NCI-H748 treated with DMSO at 0.1 percent for 48 hours (cell line): ENCODE results near the gene NELFB.

Experiments
- DNase-seq: peaks from one replicate; lab custom pipeline; 2025; lab: John Stamatoyannopoulos, UW

NELFB gene

DNA sequence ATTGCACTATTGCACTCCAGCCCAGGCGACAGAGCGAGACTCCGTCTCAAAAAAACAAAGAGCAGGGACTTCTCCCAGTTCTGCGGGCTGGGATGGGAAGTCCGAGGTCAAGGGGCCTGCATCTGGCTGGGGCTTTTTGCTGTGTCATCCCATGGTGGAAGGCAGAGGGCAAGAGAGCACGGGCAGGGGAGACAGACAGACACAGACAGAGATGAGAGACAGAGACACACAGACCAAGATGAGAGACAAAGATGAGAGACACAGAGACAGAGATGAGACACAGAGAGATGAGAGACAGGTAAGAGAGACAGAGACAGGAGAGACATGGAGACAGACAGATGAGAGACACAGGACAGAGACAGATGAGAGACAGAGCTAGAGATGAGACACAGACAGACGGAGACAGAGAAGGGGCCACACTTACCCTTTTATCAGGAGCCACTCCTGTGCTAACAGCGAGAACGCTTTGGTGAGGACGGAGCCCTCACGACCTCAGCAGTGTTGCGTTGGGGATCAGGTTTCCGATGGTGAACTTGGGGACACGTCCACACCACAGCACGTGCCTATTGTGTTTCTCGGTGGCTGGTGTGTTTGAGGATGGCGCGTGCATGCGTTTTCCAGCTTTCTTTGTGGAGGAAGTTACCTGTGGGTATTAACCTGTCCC is 13.5 kb downstream of the NELFB start:
- DNase-seq: no peak

DNA sequence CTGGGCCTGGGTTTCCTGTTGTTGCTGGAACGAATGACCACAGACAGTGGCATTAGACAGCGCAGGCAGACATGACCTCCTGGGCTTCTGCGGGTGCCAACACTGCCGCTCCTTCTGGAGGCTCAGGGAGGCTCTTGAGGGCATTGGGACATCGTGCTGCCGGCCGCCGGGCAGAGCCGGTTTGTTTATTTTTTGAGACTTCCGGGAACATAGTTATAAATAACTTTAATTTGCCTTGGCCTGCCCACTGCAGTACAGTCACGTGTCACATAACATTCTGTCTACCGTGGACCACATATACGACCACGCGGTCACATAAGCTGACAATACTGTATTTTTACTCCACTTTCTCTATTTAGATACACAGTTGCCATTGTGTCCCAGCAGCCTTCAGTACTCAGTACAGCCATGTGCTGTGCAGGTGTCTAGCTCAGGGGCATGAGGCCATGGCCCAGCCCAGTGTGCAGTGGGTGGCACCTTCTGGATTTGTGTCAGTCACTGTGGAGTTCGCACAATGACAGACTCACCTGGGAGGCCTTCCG is 14.2 kb downstream of the NELFB start:
- DNase-seq: no peak

DNA sequence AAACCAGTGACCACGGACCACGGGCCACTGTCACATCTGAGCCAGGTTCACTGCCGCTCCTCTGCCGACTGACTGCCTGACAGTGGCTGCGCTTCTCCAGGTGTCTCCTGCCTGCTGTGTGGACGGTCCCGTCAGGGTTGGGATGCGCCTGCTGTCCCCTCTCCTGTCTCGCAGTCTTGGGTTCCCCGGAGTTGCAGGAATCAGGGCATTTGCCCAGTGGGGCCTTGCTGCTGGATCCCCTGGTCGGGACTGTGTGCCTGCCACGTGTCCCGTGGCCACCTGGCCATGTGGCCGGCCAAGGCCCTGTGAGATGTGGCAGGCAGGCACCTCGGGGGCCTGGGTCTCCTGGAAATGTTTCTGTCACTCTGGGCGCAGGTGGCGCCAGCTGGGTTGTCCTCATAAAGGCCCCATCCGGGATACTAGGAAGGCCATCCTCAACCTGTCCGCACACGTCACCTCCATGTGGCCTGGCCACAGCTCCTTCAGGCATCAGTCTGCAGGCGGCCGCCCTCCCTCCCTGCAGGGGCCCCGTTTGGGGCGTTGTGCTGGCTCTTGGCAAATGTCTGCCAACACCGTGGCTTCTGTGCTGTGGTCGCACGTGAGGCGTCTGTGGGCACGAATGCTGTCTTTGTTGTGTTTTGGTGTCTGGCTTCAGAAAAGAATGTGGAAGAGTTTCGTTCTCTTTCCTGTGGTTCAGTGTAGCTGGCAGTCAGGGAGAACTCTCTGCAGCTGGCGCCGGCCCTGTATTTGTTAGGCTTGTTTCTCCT is 16.0 kb downstream of the NELFB start:
- DNase-seq: no peak

DNA sequence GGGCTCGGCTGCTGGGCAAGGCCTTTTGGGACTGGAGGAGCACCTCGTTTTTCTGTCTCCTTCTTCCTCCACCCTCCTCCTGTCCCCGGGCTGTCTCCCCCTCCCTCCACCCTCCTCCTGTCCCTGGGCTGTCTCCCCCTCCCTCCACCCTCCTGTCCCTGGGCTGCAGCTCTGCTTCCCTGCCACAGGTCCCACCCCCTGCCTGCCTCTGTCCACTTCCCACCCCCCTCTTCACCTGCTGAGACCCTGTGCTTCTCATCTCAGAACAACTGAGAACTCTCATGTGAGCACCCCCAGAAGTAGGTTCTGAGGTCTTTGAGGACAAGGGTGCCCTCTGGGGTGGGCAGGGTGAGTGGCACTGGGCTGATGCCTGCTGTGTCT is 16.6 kb downstream of the NELFB start:
- no peak for DNase-seq

DNA sequence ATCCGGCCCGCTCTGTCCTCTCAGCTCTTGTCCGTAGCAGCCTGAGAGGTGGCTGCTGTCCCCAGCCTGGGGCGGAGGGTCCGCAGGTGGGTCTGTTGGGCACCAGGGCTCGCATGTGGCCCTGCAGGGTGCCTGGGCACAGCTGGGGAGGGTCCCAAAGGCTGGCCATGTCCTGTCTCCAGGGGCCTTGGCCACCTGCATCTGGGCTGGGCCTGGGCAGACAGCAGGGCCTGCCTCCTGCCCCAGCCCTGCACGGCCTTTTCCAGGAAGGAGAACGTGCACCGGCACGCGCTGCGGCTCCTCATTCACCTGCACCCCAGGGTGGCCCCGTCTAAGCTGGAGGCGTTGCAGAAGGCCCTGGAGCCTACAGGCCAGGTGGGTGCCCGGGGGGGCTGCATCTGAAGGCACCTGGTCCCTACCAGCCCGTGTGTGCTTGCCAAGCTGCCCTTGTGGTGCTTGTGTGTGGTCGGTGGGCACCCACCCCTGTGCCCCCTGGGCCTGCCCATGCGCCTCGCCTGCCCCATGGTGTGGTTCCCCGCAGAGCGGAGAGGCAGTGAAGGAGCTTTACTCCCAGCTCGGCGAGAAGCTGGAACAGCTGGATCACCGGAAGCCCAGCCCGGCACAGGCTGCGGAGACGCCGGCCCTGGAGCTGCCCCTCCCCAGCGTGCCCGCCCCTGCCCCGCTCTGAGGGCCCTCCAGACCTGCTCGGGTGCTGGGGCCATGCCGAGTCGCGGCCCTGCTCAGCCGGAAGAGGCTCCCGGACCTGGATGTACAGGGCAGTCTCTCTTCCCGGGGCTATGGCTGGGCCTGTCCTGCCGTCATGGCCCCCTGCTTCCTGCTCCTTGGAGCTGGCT is 17.3 kb downstream of the NELFB start:
- DNase-seq: no peak

DNA sequence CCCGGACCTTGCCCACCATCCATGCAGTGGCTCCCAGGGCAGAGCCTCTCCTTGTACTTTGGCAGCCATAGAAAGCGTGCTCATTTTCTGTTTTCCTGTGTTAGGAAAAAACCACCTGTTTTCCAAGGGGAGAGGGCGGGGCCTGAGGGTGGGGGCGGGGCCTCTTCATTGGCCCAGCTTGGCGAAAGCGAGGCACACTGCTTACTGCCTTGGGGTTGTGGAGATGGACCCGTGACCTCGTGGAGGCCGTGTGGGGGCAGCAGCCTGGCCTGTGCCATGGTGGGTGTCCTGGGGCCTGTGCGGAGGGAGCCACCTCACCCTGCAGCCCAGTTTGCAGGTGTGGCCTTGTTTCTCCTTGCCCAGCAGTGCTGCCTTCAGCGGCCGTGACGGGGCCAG is 18.0 kb downstream of the NELFB start:
- no peak for DNase-seq

DNA sequence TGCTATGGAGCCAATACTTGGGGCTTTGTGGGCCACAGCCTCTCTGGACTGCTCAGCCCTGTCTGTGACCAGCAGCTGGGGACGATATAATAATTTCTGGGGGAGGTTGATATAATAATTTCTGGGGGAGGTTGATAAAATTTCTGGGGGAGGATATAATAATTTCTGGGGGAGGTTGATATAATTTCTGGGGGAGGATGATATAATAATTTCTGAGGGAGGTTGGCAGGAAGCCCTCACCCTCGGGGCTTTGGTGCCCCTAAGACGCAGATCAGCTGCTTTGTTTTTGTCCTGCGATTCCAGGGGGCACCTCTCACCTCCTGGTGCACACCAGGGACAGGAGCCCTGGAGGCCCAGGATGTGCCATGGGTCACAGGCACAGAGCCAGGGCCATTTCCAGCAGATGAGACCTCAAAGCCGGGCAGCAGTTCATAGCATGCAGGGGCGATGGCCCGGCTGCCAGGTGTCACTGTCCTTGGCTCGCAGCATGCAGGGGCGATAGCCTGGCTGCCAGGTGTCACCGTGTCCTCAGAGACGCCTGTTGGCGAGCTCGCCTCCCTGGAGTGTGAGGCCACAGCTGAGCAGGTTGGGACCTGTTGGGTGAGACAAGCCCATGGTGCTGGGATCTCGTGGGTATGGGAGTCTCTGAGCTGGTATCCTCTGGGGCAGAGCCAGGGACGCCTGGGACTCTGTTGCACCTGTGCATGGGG is 18.6 kb downstream of the NELFB start:
- no peak for DNase-seq

DNA sequence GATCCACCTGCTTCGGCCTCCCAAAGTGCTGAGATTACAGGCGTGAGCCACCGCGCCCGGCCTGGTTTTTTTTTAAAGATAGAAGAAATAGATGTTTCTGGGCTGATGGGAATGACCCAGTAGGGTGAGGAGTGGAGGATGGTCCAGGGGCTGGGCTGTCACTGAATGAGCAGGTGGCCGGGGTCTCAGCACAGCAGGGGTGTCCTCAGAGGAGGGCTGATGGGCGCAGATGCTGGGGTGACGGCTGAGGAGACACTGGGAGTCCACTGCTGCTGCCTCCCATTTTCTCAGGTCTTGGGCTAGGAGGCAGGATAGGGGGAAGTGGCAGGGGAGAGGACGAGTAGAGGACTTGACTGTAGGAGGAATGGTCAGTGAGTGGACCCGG is 20.1 kb downstream of the NELFB start:
- no peak for DNase-seq

DNA sequence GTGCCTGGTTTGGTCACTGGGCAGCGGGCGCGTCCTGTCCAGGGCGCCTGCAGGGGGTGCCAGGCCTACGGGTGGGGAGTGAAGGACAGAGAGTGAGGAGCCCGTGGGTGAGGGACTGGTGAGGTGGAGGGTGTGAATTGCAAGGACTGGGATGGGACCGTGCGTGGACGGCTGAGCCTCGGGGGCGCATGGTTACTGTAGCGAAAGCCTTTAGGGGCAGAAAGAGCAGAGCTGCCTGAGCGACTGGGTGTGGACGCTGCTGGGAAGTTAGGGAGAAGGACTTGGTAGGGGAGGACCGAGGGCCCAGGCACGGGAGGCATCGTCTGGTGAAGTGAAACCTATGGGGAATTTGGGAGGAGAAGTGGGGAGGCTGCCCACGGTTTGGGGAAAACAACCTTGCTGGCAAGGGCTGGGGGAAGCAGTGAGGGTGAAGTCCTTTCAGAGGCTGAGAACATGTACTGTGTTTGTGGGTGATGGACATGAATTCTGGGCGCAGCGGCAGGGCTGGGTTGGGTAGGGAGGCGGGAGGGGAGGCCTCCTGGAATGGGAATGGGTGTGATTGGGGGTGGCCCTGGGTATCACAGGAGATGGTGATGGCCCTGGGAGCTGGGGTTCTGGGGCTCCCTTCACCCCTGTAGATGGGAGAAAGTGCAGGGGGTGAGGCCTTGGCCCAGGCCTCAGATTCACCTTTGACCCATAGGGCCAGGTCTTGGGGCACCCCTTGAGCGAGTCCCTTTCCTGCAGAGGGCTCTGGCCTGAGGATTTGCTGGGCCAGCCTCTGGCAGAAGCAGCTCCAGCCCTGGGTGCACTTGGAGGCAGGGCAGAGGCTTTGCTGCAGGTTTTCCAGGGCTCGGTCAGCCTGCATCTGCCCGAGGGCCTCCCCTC is 20.7 kb downstream of the NELFB start:
- no peak for DNase-seq

DNA sequence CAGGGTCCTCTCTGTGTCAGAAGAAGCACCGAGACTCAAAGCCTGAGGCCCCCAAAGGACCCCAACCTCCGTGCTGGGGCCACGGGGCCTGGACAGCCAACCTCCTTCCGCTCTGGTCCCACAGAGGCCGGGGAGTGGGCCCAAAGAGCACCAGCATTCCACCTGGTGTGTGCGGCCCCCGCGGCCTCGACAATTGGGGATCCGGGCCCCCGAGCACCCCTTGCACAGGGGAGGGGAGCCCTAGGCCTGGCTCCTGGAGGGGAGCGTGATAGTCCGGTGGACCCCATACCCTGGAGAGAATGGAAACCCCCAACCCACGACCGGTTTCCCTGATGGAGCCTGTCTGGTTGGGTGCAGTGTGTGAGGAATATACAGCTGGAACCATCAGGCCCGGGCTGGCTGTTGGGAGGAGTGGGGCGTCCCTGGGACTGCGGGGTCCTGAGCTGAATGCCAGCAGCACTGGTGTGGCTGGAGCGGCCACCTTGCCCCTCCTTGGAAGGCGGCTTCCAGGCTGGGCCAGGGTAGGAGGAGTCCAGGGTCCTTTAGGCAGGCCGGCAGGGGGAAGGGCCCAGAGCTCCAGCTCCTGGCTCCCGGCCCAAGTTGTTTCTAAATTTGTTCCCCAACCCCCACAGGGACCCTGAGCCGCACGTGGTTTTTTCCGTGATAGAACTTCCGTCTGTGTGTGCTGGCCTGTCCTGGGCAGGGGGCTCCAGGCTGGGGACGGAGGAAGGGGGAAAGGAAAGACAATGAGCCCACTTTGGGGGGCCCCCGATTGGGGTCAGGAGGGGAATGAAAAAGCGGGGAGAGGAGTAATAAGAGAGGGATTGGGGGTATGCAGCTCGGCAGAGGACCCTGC is 21.6 kb downstream of the NELFB start:
- DNase-seq: no peak

DNA sequence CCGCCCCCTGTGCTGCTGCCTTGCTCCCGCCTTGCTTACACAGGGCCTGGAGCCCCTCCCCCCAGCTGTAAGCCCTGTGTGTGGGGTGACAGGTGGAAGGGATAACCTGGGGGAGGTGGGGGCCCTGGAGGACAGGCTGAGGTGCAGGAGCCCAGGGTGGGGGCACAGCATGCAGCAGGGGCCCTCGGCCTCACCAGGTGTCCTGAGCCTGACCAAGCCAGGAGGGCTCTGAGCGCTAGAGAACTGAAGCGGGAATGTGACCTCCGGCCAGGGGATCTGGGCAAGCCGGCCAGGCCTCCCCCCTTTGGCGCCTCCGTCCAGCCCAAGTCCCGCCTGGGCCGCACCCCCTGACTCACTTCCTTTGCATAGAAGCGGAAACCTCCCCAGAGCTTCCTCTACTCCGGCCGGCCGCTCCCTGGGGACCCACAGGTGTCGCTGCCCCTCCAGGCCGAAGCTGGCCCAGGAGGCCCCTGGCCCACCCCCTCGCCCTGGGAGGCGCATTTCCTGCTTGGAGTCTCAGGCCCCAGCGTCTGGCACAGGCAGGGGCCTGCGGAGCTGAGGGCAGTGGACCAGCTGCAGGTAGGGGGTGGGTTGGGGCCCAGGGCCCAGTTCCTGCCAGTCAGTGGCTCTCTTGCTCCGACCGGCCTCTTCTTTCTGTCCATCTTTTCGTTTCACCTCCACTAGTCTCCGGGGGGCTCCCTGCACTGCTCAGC is 22.4 kb downstream of the NELFB start, which contains the start of gene TOR4A:
Gene TOR4A, plus strand, starts transcription at position 398 of the 713 bp plus-strand sequence. CDS start 964 bp downstream, outside the sequence.
- DNase-seq: no peak

DNA sequence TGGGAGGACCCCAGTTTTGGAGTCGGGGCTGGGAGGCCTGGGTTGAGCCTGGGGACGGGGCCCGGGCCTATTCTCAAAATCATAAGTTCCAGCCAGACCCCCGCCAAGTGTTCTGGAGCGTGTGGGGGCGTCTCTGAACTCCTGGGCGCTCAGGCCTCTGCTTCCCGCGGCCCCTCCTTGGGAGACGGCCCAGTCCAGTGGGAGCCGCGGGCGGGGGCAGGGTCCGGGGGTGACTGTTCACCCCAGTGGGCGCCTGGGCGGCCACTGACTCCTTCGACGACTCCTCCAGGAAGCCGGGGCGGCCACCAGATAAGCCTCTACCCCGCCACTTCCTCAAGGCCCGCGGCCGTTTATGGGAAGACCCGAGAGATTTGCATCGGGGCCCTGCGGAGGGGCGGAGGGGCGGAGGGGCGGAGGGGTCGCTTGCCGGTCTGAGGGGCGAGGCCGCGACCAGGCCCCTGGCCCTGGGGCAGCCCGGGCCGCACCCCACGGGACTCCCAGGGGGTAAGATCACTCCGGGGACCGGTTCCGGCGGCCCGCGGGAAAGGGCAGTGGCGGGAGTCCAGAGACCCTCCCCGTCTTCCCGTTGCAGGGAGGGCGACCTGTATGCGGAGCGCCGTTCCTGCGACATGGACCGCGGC is 23.1 kb downstream of the NELFB start:
- DNase-seq: no peak

DNA sequence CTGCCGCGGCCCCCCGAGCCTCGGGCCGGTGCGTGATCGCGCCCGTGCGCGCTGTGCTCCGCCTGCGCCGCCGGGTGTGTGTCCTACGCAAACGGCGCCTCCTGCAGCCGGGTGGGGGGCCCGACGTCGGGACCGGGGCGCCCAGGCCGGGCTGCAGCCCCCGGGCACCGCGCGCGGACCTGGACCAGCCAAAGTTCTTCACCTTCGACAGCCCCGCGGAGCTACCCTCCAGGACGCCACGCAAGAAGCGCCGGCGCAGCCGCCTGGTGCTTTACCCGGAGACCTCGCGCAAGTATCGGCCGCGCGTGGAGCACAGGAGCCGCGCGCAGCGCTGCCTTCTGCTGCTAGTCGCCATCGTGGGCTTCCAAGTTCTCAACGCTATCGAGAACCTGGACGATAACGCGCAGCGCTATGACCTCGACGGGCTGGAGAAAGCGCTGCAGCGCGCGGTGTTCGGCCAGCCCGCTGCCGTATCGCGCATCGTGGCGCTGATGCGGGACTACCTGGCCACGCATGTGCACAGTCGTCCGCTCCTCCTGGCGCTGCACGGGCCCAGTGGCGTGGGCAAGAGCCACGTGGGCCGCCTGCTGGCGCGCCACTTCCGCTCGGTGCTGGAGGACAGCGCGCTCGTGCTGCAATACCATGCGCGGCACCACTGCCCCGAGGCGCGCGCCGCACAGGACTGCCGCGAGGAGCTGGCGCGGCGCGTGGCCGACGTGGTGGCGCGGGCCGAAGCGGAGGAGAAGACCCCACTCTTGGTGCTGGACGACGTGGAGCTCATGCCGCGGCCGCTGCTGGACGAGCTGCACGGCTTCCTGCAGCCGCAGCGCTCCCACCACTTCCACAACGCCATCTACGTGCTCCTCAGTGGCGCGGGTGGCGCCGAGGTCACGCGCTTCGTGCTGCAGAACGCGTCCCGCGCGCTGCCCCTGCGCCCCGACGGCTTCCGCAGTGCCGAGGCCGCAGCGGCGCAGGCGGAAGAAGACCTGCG is 23.9 kb downstream of the NELFB start:
- DNase-seq: no peak

DNA sequence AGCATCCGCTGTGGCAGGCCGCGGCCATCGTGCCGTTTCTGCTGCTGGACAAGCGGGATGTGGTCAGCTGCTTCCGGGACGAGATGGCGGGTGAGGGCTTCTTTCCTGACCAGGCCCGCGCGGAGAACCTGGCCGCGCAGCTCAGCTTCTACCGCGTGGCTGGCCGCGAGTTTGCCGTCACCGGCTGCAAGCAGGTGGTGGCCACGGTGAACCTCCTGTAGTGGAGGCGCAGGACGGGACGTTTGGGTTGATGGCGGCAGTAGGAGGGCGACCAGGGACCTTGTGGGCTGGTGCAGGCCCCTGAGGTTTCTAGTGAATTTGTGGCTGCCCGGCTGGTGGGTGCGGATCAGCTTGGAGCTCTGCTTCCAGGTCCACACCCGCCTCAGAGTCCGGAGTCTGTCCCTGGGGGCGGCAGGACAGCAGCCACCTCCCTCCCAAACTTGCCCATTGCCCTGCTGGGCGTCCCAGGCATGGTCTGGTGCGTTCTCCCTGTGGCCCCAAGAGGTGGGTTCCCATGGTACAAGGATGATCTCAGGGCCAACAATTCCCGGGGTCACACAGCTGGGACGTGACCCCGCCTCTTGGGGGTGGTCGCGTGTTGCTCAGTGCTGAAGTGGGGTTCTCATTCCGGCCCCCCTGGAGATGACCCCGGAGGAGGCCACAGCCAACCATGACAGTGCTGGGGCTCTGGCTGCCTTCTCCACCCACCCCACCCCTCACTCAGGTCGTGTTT is 24.8 kb downstream of the NELFB start:
- no peak for DNase-seq

DNA sequence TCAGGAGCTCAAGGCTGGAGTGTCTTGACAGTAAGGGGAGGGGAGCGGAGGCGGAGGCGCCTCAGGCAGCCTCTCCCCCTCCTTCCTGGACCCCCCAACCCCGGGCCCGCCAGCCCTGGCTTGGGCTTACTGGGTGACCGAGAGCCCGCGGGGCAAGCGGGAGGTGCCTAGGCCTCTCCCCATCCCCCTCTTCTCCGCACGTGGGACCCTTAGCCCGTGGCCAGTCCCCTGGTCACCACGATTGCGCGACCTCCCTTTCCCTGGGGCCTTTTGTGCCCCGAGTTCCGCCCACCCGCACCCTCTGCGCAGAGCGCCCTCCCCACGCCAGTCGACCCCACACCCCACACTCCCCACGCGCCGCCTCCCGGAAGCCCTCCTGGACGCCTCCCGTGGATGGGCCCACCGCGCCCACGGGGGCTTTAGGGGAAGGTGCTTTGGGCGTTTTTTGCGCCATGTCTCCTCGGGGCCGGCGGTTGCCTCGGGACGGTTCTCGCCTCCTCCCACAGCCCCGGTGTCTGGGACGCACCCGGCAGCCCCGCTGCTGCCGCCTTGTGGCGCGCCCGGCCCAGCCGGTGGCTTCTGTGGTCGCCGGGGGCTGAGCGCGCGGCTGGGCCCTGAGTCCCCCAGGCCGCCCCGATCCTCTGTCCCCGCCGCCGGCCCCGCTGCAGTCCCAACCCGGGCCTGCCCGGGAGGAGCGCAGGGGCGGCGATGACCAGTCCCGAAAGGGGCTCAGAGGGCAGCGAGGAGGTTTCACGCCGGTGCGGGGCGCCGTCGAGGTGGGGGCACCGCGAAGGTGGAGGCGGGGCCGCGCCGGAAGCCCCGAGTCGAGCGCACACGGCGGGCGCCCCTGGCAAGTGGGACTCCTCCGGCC is 25.6 kb downstream of the NELFB start:
- no peak for DNase-seq
